NCI-H460 (cell line): ENCODE results near the gene KCTD16. TPM values are rescaled to one million over a fixed set of nuclear protein-coding genes. Genes with fewer than 3 reads are reported as not detected.

Experiments
- DNase-seq: peaks from one replicate; pipeline ENCODE4 v3.0.0-alpha.2; 2016; ENCODE audit warnings: low read depth; ENCODE audit errors: extremely low read depth
- total RNA-seq: library from RNA; depleted of rRNA; stranded (reverse); fragments of >200 nt; shearing (Covaris generic); gene quantifications from 2 replicates; pipeline ENCODE4 v1.2.3, GENCODE V29; 2014

The KCTD16 gene
- total RNA-seq, 1 experiment from 2014 or later = 2.8 TPM

DNA sequence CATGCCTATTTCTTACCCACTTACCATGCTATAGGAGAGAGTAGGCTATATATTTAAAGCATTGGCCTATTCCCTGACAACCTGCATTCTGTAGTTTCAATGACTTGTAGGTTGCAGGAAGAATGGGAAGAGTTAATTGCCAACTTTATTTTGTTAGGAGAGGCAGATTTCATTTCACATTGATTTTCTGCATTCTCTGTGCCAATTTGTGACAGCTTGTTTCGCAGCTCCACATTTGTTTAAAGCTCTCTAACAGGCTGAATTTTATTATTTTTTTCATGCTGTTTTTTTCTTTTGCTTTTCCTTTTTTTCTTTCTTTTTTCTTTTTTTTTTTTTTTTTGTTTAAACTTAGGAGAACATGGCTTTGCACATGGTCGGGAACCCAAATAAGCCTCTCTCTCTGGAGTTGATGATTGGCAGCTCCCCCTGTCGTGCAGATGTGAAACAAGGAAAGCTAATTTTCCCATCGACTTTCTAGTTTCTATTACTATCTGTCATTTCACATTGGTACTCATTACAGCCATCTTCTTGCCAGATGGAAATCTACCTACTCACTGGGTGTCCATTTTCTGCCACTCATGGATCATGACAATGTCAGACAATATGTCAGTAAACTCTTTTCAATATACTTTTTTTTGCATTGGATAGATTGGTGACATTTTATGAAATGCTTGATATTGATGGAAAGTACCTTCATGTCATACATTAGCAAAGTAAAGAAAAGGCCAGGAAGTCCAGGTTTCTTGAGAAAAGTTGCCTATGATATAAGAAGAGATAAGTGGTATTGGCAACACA is 223.2 kb downstream of the KCTD16 start:
- no peak for DNase-seq

DNA sequence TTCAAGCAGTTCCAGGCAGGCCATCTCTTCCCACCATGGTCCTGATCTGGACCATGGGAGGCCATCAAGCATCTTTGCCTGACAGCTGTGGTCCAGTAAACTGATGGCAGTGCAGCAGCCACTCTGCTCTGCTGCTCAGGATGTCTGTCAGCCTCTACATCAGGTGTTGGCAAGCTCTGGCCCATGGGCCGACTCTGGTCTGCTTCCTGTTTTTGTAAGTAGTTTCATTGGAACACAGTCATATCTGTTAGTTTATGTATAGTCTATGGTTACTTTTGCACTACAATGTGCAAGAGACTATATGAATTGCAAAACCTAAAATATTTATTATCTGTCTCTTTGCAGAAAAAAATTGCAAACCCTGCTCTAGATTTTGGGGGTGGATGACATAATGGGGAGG is 225.0 kb downstream of the KCTD16 start:
- DNase-seq = no peak

DNA sequence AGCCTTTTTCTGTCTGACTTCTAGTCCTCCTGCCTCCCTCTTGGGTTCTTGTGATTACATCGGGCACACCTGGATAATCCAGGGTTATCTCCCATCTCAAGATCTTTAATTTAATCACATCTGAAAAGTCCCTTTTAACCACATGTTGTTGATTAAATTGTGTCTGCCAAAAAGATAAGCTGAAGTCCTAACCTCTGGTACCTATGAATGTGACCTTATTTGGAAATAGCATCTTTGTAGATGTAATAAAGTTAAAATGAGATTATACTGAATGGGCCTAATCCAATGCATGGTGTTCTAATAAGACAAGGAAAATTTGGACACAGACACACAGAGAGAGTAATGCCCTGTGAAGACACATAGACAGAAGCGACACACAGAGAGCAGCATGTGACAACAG is 232.4 kb downstream of the KCTD16 start:
- DNase-seq = no peak

DNA sequence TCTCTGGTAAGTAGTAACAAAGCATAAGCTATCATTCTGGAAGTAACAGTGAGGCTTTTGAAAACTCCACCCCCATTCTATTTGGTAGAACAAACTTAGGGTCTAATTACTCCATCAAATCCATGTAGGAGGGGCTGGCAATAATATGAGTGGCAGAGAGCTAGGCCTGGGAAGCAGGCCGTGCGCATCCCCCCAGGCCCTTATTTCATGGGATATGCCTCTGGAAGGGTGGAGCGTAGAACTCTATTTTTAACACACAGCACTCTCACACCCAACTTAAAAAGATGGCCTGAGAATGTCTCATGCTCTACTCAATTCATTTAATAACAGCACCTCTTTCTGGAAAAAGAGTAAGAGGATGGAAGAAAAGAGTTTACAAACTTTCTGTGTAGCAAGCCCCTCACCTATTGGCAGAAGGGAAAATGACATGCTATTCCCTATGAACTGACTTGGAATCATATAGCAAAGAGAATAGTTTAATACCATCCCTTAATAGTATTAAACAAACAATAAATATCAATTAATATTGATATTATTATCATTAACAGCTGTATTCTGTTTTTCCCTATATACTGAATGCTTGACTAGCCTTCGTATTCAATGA is 233.2 kb downstream of the KCTD16 start:
- DNase-seq = no peak

DNA sequence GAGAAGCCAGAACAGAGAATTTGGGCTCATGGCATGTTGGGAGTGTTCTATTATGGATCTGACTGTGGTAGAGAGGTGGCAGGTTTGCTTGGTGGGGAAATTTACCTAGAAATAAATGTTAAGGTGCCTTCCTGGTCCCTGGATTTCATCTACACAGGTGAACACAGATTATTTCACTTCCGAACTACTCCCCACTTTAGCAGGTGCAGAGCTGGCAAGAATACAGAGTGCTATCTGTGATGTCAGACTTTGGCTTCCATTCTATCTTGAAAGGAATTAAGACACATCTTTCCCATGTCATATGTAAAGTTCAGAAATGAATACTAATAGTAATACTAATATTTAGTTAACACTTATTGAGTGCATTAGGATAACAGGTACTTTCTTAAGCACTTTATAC is 234.0 kb downstream of the KCTD16 start:
- DNase-seq = no peak

DNA sequence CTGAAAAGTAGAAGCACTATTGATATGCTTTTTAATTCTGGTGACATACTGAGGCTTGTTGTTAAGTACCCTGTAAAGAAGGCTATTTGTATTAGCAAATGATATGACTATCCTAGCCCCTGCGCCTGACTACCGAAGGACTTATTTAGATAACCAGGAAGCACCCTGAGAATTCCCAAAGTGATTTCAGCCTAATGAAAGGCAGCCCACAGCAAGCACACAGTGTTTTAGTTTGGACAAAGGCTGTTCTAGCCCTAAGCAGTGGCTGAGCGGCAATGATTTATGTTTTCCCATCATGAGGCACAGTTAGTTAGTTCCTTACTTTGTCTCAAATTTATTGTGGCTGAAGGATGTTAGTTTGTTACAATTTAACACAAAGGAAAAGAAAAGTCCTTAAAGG is 235.3 kb downstream of the KCTD16 start:
- DNase-seq = no peak

DNA sequence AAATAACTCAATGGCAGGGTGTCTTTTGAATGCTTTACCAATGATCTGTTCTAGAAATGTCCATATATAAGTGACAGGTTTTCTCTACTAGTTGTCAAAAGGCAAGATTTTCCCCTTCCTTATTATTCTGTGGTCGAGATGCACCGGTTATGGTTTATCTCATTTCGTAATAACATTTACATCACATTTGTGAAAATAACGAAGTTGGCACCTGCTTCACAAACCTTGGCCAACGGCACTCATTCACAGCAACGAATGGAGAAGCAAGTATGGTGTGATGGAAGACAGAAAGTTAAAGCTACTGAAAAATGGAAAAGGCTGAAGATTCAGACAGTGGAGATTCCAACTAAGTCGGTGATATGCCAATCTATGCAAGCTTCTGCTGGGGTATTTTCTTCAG is 235.8 kb downstream of the KCTD16 start:
- no peak for DNase-seq

DNA sequence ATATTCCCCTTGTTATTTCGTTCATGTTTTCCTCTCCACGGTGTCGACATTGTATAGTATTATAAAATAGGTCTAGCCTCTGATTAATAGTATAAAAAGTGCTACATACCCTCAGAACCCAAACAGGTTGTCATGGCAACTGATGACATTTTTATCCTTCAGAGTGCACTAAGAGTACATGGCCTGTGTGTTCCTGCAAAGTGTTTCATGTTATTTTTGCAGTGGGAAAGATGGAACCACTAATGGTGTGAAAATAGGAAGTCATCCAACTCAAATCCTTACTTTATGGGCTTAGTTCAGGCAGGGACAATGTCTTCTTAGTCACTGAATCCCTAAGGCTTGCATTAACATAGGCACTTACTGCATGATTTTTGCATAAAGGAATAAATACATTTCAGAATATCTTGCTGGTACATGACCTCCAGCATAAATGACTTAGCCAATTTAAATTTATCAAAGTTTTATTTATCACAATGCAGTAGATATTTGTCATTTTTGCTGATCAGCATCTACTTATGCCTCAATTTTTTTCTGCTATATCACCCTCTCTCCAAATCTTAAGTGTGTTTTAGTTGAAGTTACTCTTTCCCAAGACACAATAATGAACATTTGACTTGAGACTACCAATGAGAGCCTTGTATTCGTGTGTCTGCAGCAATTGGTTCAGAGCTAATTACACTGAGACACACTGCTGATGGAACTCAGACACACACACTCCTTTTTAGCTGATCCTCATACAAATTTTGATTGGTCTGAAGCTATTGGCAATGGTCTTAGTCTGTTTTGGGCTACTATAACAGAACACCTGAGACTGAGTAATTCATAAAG is 243.7 kb downstream of the KCTD16 start:
- no peak for DNase-seq

DNA sequence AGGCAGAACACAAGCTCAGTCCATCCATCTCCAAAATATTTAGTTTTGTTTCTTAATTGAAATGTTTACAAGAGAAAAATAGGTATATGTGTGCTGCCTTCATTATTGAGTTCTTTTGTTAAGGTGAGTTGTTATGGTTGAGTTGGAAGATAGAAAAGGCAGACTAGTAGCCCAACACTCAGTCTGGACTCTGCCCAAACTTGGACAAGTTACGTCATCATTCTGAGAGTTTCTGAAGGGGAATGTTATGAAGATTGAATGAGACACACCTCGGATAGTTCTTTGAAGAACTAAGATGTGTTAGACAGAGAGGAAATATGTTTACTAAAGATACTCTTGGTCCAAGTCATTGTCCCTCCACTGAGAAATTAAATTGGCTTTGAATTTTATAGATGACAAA is 245.5 kb downstream of the KCTD16 start:
- DNase-seq = no peak

DNA sequence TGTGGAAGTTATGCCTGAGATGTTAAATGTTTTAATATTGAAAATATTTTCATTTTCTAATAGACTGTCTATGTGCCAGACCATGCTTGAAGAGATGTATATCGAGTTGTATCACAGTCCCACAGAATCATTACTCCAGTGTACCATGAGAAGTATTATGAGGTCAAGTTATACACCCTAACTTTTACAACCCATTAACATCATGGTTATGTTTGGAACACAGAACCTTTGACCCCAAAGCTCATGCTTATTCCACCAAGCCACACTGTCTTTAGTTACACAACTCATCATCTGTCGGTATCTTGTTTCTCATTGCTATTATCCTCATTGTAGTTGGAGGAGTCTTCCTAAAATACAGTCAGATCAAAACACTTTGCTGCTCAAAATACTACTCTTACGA is 248.0 kb downstream of the KCTD16 start:
- no peak for DNase-seq

DNA sequence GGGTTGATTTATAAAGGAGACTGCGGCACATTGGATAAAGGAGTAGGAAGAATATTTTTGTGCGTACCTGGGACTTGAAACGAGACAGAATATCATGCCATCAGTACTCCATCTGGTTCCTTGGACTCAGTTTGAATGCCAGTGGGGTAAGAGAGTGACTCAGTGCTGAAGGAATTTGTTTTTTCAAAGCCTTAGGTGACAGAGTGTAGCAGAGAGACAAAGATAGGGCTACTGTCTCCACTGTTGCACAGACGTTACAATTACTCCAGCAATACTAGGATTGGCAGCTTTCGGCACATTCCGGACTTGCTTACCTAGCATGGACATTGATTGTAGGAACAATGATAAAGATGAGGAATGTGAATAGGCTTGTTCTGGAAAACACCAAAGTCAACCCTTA is 250.7 kb downstream of the KCTD16 start:
- DNase-seq = no peak

DNA sequence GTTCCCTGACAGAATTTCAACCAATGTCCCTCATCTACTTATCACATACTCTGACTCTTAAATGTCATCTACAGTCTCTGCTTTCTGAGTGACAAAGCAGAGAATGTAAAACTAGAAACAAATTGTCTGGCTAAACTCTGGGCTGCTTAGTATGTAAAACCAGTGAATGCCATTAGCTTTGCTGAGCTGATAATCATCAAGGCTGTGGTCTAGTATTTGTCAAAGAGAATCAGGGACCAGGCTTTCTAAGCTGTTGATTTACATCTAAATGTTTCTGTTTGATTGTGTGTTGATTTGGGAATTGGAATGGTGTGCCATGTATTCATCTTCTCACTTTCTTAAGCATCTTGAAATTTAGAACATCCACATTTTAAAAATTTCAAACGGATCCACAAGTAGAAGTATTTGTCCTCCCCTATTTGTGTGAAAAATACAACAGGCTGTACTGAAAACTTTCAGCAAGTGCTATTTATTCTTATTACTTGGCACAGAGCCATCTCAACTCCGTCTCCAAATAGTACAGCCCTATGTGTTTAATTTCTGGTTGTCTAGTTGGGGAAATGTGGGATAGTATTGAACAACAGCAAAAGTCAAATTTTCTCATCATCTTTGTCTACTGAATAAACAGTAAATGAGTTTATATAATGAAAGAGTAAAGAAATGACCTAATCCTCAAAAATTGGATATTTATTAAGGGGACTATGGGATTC is 251.5 kb downstream of the KCTD16 start:
- DNase-seq = no peak

DNA sequence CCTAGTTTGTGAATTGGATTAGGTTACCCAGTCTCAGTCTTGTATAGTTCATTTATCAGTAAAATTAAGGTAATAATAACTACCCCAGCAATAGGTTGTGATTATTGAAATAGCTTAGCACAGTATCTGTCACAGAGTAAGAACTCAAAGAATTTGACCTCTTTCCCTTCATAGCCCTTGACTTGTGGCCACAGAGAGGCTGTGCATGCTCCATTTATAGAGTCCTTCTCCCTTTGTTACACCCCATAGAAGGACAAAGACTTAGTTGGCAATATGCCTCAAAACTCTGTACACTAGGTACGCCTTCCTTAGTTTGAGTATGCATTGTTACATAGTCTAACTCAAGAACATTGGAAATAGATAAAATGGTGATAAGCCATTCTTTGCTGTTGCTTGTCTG is 257.2 kb downstream of the KCTD16 start:
- no peak for DNase-seq

DNA sequence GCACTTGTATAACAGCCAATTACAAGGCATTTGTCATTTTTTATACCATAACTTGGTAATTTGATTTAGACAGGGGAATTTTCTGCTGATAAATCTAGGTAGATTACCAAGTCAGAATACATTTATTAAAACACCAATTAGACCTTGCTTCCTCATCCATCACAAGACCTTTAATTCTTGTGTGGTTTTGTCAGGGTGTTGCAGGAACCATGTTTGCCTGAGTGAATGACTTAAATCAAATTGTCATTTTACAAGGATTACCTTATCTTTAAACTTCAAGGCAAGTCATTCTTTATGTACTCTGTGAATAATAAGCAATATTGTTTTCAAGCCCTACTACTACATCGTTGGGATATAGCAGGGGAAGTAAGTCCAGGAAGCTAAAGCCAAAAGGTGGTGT is 257.7 kb downstream of the KCTD16 start:
- no peak for DNase-seq

DNA sequence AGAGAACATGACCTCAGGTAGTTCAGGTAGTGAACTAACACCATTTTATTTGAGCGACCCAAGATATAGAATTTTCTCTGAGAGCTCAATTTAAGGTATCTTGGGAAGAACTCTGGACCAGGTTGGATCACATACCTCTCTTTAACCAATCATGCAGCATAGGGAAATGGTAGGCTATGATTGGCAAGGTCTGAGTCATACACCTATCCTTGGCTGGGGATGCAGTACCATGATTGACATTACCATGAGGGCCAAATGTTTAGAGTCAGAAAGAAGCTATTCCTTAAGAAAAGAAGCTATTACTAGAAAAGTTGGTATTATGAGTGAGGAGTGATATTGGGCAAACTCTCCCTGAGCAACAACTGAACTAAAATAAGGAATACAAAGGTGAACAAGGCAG is 258.7 kb downstream of the KCTD16 start:
- no peak for DNase-seq

DNA sequence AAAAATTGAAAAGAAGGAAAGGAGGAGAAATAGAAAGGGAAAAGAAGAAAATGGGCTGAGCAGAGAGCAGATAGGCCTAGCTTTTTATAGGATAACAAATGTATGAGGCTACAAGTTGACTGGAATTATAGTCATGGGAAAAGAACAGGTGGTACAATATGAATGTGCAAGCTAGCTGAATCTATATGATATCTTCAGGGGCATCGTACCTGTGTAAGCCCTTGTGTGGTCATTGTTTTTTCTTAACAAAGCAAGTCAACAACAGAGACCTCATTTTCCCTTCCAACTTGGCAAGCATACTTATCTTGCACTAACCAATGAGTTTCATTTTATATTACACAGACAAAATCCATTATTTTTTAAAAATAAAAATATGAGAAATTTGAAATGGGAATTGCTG is 259.2 kb downstream of the KCTD16 start:
- no peak for DNase-seq

DNA sequence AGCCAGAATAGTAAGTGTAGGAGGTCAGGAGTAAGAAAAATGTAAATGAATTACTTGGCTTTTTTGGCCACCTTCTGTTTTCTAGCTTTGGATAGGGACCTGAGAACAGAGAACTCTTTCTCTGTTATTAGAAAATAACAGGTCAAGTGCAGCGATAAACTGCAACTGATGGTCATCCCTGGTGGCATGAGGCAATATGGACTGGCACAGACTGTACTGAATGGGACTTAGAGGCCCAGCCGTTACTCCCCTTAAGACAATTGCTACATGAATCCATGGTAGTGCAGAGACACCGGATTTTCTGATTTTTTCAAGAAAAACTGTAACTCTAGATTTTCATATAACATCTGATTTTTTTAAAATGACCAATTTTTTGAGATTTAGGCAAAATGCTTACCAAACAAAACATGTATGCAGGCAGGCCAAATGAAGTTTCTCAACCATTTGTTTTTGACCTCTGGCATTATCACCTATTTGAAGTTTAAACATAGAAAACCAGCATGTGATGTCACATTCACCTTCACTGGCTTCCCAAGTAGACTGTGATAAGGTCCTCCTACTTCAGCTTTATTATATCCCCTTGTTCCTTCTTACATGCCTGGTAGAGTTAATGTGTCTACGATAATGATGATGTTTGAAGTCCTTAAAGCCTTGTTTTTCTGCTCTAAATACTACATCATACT is 262.6 kb downstream of the KCTD16 start:
- no peak for DNase-seq

DNA sequence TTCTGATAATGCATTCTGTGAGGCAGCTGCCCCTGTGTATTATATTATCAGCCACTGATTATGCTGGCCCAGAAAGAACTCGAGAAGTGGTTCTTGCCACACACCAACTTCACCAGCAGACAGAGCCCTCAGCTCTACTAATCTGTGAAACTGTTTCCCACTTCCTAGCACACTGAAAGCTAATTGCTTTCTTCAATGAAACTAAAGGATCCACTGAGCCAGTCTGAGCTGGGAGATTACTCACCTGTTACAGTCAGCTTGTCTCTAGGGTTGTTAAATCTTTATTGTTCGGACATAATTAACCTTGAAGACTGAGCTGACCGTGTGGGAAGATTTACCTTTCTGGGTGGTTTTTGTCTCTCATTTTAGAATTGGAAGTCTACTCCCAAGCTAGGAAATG is 263.2 kb downstream of the KCTD16 start:
- DNase-seq = no peak

DNA sequence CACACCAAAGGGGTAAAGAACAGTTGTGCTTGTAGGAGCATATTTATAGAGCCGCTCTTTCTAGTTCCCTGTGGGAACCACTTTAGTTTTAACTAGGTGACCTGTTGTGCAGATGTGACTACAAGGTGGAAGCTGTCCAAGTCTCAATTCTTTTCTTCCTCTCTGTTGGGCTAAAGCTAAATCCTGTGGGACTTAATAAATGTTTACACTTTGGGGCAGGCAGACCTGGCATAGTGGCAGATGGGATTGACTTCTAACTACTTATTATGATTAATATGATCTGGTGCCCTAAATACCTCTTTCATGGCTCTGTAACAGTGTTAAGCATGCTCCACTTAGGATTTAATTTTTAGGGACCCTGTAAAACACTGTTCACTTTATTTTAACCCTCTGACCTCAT is 265.3 kb downstream of the KCTD16 start:
- no peak for DNase-seq

DNA sequence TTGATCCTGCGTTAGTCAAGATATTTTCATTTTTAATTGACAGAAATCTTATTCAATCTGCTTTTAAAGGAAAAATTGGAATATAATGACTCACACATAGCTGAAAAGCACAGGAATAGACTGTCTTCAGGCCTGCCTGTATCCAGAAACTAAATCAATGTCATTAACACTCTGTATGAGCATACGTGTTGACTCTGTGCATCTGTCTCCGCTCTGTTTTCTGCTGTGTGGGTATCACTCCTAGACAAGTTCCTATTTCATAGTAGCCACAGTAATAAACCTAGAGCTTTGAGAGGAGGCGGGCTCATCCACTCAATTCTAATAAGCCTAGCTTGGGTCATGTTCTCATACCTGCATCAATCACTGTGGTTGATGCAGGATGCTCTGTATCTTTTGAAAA is 267.6 kb downstream of the KCTD16 start:
- no peak for DNase-seq

DNA sequence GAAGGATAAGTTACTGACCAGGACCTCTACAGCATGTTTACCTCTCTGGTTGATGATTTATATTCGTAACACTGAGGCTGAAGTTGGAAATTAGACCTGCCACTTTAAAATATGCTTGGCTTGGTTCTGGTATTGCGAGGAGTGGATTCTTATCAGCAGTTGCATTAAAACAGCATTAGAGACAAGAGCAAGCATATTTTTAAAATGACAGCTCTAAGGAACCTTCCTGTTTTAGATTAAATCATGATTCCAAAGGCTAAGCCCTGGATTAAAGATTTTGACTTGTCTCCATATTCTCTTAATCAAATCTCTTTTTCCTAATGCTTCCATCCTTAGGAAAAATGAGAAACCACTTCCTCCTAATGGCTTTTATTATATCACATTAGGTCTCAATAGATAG is 277.8 kb downstream of the KCTD16 start:
- DNase-seq = no peak
